HG03139 (cell line): ENCODE data around the gene GP9.
"Not testable (repeated sequence)": the region's sequence is repeated elsewhere in the genome, so short reads cannot be mapped to it uniquely, and the experiment has no call there.

Source experiments
- ATAC-seq: cut with Tn5 transposase; IDR thresholded peaks from one replicate; pipeline ENCODE4 v1.9.1; 2021; ENCODE audit not compliant: unreplicated experiment

Gene GP9

DNA sequence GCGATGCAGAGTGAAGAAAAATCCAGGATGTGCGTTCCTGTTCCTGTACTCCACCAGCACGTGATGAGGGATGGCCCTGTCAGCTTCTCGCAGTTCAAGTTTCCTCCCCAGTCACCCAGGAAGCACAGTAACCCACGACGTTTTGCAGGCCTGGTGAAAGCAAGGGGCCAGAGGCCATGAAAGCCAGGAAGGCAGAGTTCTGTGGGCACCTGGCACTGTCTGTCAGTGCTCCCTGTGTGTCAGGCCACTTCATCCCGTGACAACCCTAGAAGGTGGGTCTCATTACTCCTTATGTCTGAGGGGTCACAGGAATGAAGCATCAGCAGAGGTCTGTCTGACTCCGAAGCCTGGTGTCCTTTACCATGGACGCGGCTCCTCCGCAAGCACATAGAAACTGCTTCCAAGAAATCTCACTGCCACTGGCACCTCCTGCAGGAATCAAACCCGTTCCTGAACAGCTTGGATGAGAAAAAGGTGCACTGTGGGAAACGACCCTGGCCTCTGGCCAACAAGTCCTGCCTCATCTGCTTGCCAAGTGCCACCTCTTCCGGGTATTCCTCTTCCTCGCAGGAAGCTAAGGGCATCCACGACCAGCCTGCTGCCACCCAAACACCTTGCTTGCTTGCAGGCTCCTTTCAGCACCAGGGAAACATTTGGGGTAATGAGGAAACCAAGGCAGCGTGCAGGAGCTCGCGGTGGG is 46.4 kb downstream of the GP9 start:
- no peak for ATAC-seq

DNA sequence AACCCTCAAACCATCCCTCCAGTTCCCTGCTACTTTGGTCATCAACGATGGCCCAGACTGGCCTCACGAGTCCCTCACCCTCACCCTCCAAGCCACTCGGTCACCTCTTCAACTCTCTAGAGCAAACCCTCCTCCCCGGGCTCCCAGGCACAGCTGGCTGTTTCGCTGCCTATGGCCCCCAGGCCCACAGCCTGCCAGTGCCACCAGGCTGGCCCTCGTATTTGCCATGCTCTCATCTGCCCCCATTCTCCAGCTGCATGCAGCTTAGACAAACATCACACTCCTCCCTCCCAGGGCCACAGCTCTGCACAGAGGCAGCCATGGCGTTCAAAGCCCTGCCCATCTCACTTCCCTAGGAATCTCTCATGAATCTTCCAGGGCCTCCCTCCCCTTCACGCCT is 47.2 kb downstream of the GP9 start:
- ATAC-seq = no peak

DNA sequence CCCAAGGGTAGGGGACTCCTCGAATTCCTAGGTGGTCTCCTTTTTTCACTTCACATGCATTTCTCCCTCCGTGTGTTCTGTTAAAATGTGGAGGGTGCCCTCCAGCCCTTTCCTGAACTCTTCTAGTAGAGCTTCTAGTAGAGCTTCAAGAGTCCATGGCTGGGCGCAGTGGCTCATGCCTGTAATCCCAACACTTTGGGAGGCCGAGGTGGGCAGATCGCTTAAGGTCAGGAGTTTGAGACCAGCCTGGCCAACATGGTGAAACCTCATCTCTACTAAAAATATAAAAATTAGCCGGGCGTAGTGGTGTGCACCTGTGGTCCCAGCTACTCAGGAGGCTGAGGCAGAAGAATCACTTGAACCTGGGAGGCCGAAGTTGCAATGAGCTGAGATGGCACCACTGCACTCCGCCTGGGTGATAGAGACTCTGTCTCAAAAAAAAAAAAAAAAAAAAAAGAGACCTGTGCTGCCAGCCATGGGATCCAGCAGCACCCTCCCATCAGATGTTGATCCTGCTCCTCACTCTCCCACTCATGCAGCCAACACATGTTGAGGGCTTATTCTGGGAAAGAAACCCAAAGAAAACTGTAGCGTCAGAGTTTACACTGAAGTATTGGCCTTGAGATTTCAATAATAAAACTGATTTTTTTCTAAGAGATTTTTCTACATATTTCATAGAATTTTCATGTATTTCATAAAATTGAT is 50.6 kb downstream of the GP9 start:
- ATAC-seq = not testable (repeated sequence)
